HepG2 (cell line): ENCODE data around the gene RAC3. TPM values are rescaled to one million over a fixed set of nuclear protein-coding genes. Genes with fewer than 3 reads are reported as not detected.

Experiments used
- ELF3 ChIP-seq: IDR thresholded peaks from 2 replicates; pipeline ENCODE4 v1.6.1; 2016; ENCODE audit warnings: missing genetic modification reagents, missing compliant biosample characterization
- HES4 ChIP-seq: sonication (generic); formaldehyde crosslinking; IDR thresholded peaks from 2 replicates; pipeline ENCODE4 v1.9.0; 2021; ENCODE audit warnings: mild to moderate bottlenecking, missing genetic modification reagents, borderline replicate concordance
- HNF4G ChIP-seq, 2 experiments: sonication (generic) in 1 of 2; formaldehyde crosslinking in 1 of 2; IDR thresholded peaks; 2 replicates each; pipeline versions ENCODE4 v1.4.0 to v1.6.1; 2011 to 2020; ENCODE audit warnings: borderline replicate concordance in 2 of 2, low read depth in 2 of 2, mild to moderate bottlenecking in 2 of 2, low read length in 1 of 2, missing genetic modification reagents in 1 of 2, moderate library complexity in 1 of 2
- HNRNPLL ChIP-seq: fragments of 200-400 bp; formaldehyde crosslinking; IDR thresholded peaks from 2 replicates; pipeline ENCODE4 v1.6.1; 2017; ENCODE audit warnings: mild to moderate bottlenecking, low read depth, low read length; ENCODE audit not compliant: poor library complexity, severe bottlenecking
- MEIS1 ChIP-seq: sonication (generic); formaldehyde crosslinking; IDR thresholded peaks from 2 replicates; pipeline ENCODE4 v1.9.0; 2021; ENCODE audit warnings: mild to moderate bottlenecking, missing genetic modification reagents, moderate library complexity, borderline replicate concordance
- MXI1 ChIP-seq: IDR thresholded peaks from 3 replicates; pipeline ENCODE4 v1.6.1; 2012; ENCODE audit warnings: low read depth, low read length, inconsistent platforms, borderline replicate concordance
- NR2C2 ChIP-seq: sonication (generic); formaldehyde crosslinking; IDR thresholded peaks from 2 replicates; pipeline ENCODE4 v1.4.0; 2020; ENCODE audit warnings: missing genetic modification reagents, mild to moderate bottlenecking, moderate library complexity, borderline replicate concordance
- RBFOX2 ChIP-seq: fragments of 200-400 bp; formaldehyde crosslinking; IDR thresholded peaks from 2 replicates; pipeline ENCODE4 v1.6.1; 2017; ENCODE audit warnings: low read depth, mild to moderate bottlenecking, low read length
- SAFB2 ChIP-seq: sonication (generic); formaldehyde crosslinking; IDR thresholded peaks from 2 replicates; pipeline ENCODE4 v1.5.1; 2020; ENCODE audit warnings: missing genetic modification reagents, low read depth, mild to moderate bottlenecking, borderline replicate concordance
- SP4 ChIP-seq: sonication (generic); formaldehyde crosslinking; IDR thresholded peaks from 2 replicates; pipeline ENCODE4 v1.8.1; 2023; ENCODE audit warnings: mild to moderate bottlenecking, missing genetic modification reagents
- U2AF2 ChIP-seq: fragments of 200-400 bp; formaldehyde crosslinking; IDR thresholded peaks from 2 replicates; pipeline ENCODE4 v1.6.1; 2017; ENCODE audit warnings: low read depth, mild to moderate bottlenecking, low read length
- ZFY ChIP-seq: sonication (generic); formaldehyde crosslinking; IDR thresholded peaks from 2 replicates; pipeline ENCODE4 v1.4.0; 2020; ENCODE audit warnings: missing genetic modification reagents
- ZNF446 ChIP-seq: sonication (generic); formaldehyde crosslinking; IDR thresholded peaks from 2 replicates; pipeline ENCODE4 v1.5.0; 2020; ENCODE audit warnings: mild to moderate bottlenecking, missing genetic modification reagents
- ZNF563 ChIP-seq: sonication (generic); formaldehyde crosslinking; IDR thresholded peaks from 2 replicates; pipeline ENCODE4 v1.8.0; 2022; ENCODE audit warnings: mild to moderate bottlenecking, moderate library complexity, missing genetic modification reagents
- ZNF577 ChIP-seq: sonication (generic); formaldehyde crosslinking; IDR thresholded peaks from 2 replicates; pipeline ENCODE4 v1.4.0; 2020; ENCODE audit warnings: mild to moderate bottlenecking, low read depth, missing genetic modification reagents, borderline replicate concordance
- polyA plus RNA-seq, 8 experiments: library from polyadenylated mRNA; depleted of rRNA in 3 of 8; stranded (reverse) in 7 of 8; unstranded in 1 of 8; fragments of >200 nt; fragmentation: Illumina TruSeq in 4 of 8; extraction: Trizol in 4 of 8; gene quantifications; 2 replicates each; pipeline versions ENCODE4 v1.2.1 to v1.2.3, GENCODE V29; 2011 to 2016; ENCODE audit warnings: low read depth in 4 of 8, missing spikeins in 1 of 8, mixed read lengths in 1 of 8; ENCODE audit not compliant: insufficient read depth in 1 of 8
- total RNA-seq, 5 experiments: library from RNA; depleted of rRNA; stranded (reverse); fragments of >200 nt; fragmentation: Illumina TruSeq; extraction: Trizol; gene quantifications; 2 replicates each; pipeline ENCODE4 v1.2.3, GENCODE V29; 2016; ENCODE audit warnings: low read depth in 1 of 5
- TF ChIP-seq, protein P1 (sequence below): sonication (generic); formaldehyde crosslinking; IDR thresholded peaks from 2 replicates; pipeline ENCODE4 v1.8.1; 2022; ENCODE audit warnings: mild to moderate bottlenecking, missing genetic modification reagents
- TF ChIP-seq, protein P2 (sequence below), 2 experiments: sonication (generic) in 1 of 2; formaldehyde crosslinking in 1 of 2; IDR thresholded peaks; 2 replicates each; pipeline versions ENCODE4 v1.6.1 to v1.9.0; 2014 to 2022; ENCODE audit warnings: antibody characterized with exemption in 1 of 2, borderline replicate concordance in 1 of 2, inconsistent platforms in 1 of 2, low read depth in 1 of 2, missing genetic modification reagents in 1 of 2
- TF ChIP-seq, protein P3 (sequence below): IDR thresholded peaks from 2 replicates; pipeline ENCODE4 v1.6.1; 2016; ENCODE audit warnings: missing biosample characterization, missing genetic modification reagents, low read depth

The RAC3 gene
- total and polyA plus RNA-seq, 2 of the 13 experiments (the other 11 are each of a cell fraction or from before 2014, with no cell fraction given) = 10.5 to 21.3 TPM

DNA sequence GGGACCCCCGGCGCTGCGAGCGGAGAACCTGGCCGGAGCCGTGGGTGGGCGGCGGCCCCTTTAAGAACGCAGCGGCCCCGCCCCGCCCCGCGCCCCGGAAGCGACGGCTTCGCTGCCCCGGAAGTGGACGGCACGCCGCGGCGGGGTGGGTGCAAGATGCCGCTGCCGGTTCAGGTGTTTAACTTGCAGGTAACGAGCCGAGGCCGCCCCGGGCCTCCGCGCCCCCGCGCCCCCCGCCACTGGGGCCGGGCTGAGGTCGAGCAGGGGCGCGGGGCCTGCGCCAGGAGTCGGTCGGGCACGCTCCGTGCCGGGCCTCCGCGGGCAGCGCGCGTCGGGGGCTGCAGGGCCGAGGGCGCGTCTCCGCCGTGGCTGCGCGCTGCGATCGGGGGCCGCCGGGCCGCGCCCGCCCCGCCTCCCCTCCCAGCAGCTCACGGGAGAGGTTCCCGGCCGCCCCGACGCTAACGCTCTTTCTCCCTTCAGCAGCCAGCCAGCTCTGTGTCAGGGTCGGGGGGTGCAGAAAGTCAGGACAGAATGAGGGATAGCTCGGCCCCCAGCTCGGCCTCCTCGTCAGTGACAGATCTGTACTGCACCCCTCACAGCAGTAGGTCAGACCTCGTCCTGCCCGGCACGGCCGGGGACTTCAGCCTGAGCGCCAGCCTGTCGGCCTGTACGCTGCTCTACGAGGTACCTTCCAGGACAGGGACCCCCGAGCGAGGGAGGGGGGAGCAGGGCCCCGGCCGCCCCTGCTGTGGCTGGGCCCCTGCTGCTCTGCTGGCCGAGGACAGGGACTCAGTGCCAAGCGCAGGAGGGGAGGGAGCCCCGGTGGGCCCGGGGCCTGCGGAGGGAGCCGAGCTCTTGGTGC is 20.5 kb downstream of the RAC3 start, which contains the start of the genes GPS1 and RFNG (continued):
- TF ChIP-seq, protein P1, sequence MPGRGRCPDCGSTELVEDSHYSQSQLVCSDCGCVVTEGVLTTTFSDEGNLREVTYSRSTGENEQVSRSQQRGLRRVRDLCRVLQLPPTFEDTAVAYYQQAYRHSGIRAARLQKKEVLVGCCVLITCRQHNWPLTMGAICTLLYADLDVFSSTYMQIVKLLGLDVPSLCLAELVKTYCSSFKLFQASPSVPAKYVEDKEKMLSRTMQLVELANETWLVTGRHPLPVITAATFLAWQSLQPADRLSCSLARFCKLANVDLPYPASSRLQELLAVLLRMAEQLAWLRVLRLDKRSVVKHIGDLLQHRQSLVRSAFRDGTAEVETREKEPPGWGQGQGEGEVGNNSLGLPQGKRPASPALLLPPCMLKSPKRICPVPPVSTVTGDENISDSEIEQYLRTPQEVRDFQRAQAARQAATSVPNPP (CRISPR knock-in tag) = no peak
- TF ChIP-seq, protein P2, sequence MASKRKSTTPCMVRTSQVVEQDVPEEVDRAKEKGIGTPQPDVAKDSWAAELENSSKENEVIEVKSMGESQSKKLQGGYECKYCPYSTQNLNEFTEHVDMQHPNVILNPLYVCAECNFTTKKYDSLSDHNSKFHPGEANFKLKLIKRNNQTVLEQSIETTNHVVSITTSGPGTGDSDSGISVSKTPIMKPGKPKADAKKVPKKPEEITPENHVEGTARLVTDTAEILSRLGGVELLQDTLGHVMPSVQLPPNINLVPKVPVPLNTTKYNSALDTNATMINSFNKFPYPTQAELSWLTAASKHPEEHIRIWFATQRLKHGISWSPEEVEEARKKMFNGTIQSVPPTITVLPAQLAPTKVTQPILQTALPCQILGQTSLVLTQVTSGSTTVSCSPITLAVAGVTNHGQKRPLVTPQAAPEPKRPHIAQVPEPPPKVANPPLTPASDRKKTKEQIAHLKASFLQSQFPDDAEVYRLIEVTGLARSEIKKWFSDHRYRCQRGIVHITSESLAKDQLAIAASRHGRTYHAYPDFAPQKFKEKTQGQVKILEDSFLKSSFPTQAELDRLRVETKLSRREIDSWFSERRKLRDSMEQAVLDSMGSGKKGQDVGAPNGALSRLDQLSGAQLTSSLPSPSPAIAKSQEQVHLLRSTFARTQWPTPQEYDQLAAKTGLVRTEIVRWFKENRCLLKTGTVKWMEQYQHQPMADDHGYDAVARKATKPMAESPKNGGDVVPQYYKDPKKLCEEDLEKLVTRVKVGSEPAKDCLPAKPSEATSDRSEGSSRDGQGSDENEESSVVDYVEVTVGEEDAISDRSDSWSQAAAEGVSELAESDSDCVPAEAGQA (IDR thresholded peaks at IDR 0.05; ENCODE audit: low read depth) = peak; percentile 51; the same call in 1 of the 2 replicates
- TF ChIP-seq, protein P2 (CRISPR knock-in tag; IDR thresholded peaks at IDR 0.05; ENCODE audit: borderline replicate concordance) = no peak
- TF ChIP-seq, protein P3, sequence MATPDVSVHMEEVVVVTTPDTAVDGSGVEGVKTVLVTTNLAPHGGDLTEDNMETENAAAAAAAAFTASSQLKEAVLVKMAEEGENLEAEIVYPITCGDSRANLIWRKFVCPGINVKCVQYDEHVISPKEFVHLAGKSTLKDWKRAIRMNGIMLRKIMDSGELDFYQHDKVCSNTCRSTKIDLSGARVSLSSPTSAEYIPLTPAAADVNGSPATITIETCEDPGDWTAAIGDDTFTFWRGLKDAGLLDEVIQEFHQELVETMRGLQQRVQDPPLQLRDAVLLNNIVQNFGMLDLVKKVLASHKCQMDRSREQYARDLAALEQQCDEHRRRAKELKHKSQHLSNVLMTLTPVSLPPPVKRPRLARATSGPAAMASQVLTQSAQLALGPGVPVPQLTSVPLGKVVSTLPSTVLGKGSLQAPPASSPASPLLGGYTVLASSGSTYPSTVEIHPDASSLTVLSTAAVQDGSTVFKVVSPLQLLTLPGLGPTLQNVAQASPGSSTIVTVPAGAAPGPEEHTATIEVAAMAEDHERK (CRISPR knock-in tag) = peak; percentile 75
- TF ChIP-seq SP4 (CRISPR knock-in tag) (peak; percentile 26), ZNF577 (CRISPR knock-in tag) (no peak), ZFY (CRISPR knock-in tag) (peak; percentile 65; the same call in 1 of the 2 replicates), NR2C2 (peak; percentile 98), MEIS1 (CRISPR knock-in tag) (no peak), RBFOX2 (peak; percentile 59; the same call in 1 of the 2 replicates), ZNF563 (CRISPR knock-in tag) (peak; percentile 43; the same call in 1 of the 2 replicates), HNF4G (IDR thresholded peaks at IDR 0.05; ENCODE audit: borderline replicate concordance, low read depth, low read length) (no peak; the same call in 1 of the 2 replicates), HNF4G (CRISPR knock-in tag; IDR thresholded peaks at IDR 0.05; ENCODE audit: borderline replicate concordance, low read depth) (0 out of 2 replicates have a peak, but pooled peaks have one; percentile 32), U2AF2 (no peak), HNRNPLL (no peak), HES4 (peak; percentile 62; the same call in 1 of the 2 replicates), MXI1 (peak; percentile 77; the same call in 1 of the 3 replicates), ELF3 (CRISPR knock-in tag) (no peak; the same call in 1 of the 2 replicates), SAFB2 (no peak), ZNF446 (CRISPR knock-in tag) (0 out of 2 replicates have a peak, but pooled peaks have one; percentile 23)
